Measurements from ENCODE around the gene PCYT2.

PCYT2 gene

GRCh38 chr17:81860756-81861568 is 50.2 kb downstream of the PCYT2 start (continued):
- TF ChIP-seq, protein P1, sequence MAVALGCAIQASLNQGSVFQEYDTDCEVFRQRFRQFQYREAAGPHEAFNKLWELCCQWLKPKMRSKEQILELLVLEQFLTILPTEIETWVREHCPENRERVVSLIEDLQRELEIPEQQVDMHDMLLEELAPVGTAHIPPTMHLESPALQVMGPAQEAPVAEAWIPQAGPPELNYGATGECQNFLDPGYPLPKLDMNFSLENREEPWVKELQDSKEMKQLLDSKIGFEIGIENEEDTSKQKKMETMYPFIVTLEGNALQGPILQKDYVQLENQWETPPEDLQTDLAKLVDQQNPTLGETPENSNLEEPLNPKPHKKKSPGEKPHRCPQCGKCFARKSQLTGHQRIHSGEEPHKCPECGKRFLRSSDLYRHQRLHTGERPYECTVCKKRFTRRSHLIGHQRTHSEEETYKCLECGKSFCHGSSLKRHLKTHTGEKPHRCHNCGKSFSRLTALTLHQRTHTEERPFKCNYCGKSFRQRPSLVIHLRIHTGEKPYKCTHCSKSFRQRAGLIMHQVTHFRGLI (tag by site-specific recombination; IDR thresholded peaks at IDR 0.05): peak; percentile 82
- TF ChIP-seq ATF2 (tag by site-specific recombination; IDR thresholded peaks at IDR 0.05; ENCODE audit: low read depth) (peak; percentile 93), SP2 (tag by site-specific recombination; IDR thresholded peaks at IDR 0.05) (peak; percentile 98), PRDM6 (tag by site-specific recombination; IDR thresholded peaks at IDR 0.05) (no peak), ZNF548 (tag by site-specific recombination; IDR thresholded peaks at IDR 0.05) (no peak), OSR2 (tag by site-specific recombination; IDR thresholded peaks at IDR 0.05) (peak; percentile 99), KLF9 (tag by site-specific recombination; IDR thresholded peaks at IDR 0.05; ENCODE audit: low read depth) (peak; percentile 96), GLIS1 (tag by site-specific recombination; IDR thresholded peaks at IDR 0.05) (peak; percentile 45), ZBTB1 (tag by site-specific recombination; IDR thresholded peaks at IDR 0.05) (no peak), ZNF138 (tag by site-specific recombination; IDR thresholded peaks at IDR 0.05; ENCODE audit: borderline replicate concordance) (no peak), HOXC10 (CRISPR knock-in tag; IDR thresholded peaks at IDR 0.05) (no peak), ZNF394 (tag by site-specific recombination; IDR thresholded peaks at IDR 0.05; ENCODE audit: borderline replicate concordance) (0 out of 2 replicates have a peak, but pooled peaks have one; percentile 49), ZNF19 (tag by site-specific recombination; IDR thresholded peaks at IDR 0.05; ENCODE audit: low read depth) (no peak), SP3 (tag by site-specific recombination; IDR thresholded peaks at IDR 0.05) (peak; percentile 98), GLIS2 (tag by site-specific recombination; IDR thresholded peaks at IDR 0.05) (peak; percentile 44; the same call in 1 of the 2 replicates), ZNF518A (tag by site-specific recombination; conservative IDR thresholded peaks at IDR 0.05; ENCODE audit: low read depth) (peak; percentile 89), ZFHX2 (tag by site-specific recombination; conservative IDR thresholded peaks at IDR 0.05) (peak; percentile 44; the same call in 1 of the 2 replicates), MEIS1 (CRISPR knock-in tag; IDR thresholded peaks at IDR 0.05; ENCODE audit: borderline replicate concordance) (no peak), SP7 (tag by site-specific recombination; IDR thresholded peaks at IDR 0.05) (peak; percentile 87), ZNF223 (tag by site-specific recombination; IDR thresholded peaks at IDR 0.05) (peak; percentile 85), ZNF324 (tag by site-specific recombination; IDR thresholded peaks at IDR 0.05) (no peak; the same call in none of the 2 replicates)
- TF ChIP-seq, protein P2, sequence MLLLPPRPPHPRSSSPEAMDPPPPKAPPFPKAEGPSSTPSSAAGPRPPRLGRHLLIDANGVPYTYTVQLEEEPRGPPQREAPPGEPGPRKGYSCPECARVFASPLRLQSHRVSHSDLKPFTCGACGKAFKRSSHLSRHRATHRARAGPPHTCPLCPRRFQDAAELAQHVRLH (tag by site-specific recombination; IDR thresholded peaks at IDR 0.05): peak; percentile 96; the same call in 1 of the 2 replicates

Measured in HEK293 (cell line).